Activated CD8-positive, alpha-beta memory T cell treated with anti-CD3 and anti-CD28 coated beads, Interleukin-2, amount 50 U/mL, for 4 hours (primary cell): ENCODE results near the gene SLCO1B3.
"Not testable (repeated sequence)": the region's sequence is repeated elsewhere in the genome, so short reads cannot be mapped to it uniquely, and the experiment has no call there.

Experiments used
- DNase-seq: peaks from one replicate; pipeline ENCODE4 v3.0.0-alpha.2; 2020

SLCO1B3 gene

GRCh38 chr12:20810487-20810886, at the start of gene SLCO1B3:
SLCO1B3 (plus strand) TSS chr12:20810705; CDS start chr12:20815739, 5,034 bp downstream.
- DNase-seq: no peak

- DNase-seq: no peak
Measured at GRCh38 chr12:20777420-20777819, 33.1 kb upstream of the SLCO1B3 start.

- DNase-seq: no peak
Measured at GRCh38 chr12:20778969-20779368, 31.5 kb upstream of the SLCO1B3 start.

- not testable (repeated sequence) for DNase-seq
Measured at GRCh38 chr12:20779971-20780370, 30.5 kb upstream of the SLCO1B3 start.

- DNase-seq: not testable (repeated sequence)
Measured at GRCh38 chr12:20783796-20784357, 26.6 kb upstream of the SLCO1B3 start.

GRCh38 chr12:20792971-20793370, 17.5 kb upstream of the SLCO1B3 start:
- no peak for DNase-seq

GRCh38 chr12:20798554-20798953, 12.0 kb upstream of the SLCO1B3 start:
- no peak for DNase-seq

- DNase-seq: no peak
Measured at GRCh38 chr12:20800160-20800559, 10.3 kb upstream of the SLCO1B3 start.

- no peak for DNase-seq
Measured at GRCh38 chr12:20801035-20801434, 9.5 kb upstream of the SLCO1B3 start.

- no peak for DNase-seq
Measured at GRCh38 chr12:20805921-20806320, 4.6 kb upstream of the SLCO1B3 start.

GRCh38 chr12:20807192-20808080, 3.1 kb upstream of the SLCO1B3 start:
- no peak for DNase-seq

GRCh38 chr12:20808521-20808920, 2.0 kb upstream of the SLCO1B3 start:
- no peak for DNase-seq

GRCh38 chr12:20815574-20815973, 5.1 kb downstream of the SLCO1B3 start:
- DNase-seq: no peak

GRCh38 chr12:20822415-20822814, 11.9 kb downstream of the SLCO1B3 start:
- DNase-seq: no peak

GRCh38 chr12:20822925-20823324, 12.4 kb downstream of the SLCO1B3 start:
- no peak for DNase-seq

GRCh38 chr12:20829919-20830318, 19.4 kb downstream of the SLCO1B3 start:
- DNase-seq: no peak

GRCh38 chr12:20830456-20830855, 20.0 kb downstream of the SLCO1B3 start:
- DNase-seq: no peak

GRCh38 chr12:20832911-20833310, 22.4 kb downstream of the SLCO1B3 start:
- no peak for DNase-seq

- DNase-seq: no peak
Measured at GRCh38 chr12:20852649-20853048, 42.1 kb downstream of the SLCO1B3 start.

- DNase-seq: no peak
Measured at GRCh38 chr12:20863056-20863455, 52.6 kb downstream of the SLCO1B3 start.

GRCh38 chr12:20865873-20866272, 55.4 kb downstream of the SLCO1B3 start:
- DNase-seq: no peak

GRCh38 chr12:20868277-20868676, 57.8 kb downstream of the SLCO1B3 start:
- DNase-seq: no peak

- DNase-seq: no peak
Measured at GRCh38 chr12:20883288-20883687, 72.8 kb downstream of the SLCO1B3 start.

GRCh38 chr12:20885116-20885515, 74.6 kb downstream of the SLCO1B3 start:
- no peak for DNase-seq
